ENCODE measurements around the gene CLEC2L. TPM values are rescaled to one million over a fixed set of nuclear protein-coding genes. Genes with fewer than 3 reads are reported as not detected.
A peak's percentile ranks its signal among the peaks of the same experiment; 100 is the strongest.

Gene CLEC2L
- total and polyA plus RNA-seq, 2 of the 4 experiments (the other 2 are of a cell fraction) = not detected

- Histone ChIP-seq H3K18ac (ENCODE audit: low read depth, low read length) (no peak overlapping the region), H4K20me1 (ENCODE audit: insufficient read depth, low read length) (peaks cover 9% of the 10 kb centered on the region; the same call in 1 of the 2 replicates), H4K5ac (ENCODE audit: low read depth, low read length) (no peak overlapping the region), H3K79me1 (ENCODE audit: low read depth in 1 of 2, low read length in 2 of 2) (peaks cover 0 to 39% of the 10 kb centered on the region in 2 experiments; a peak in 3 of 4 replicates), H3K27ac (ENCODE audit: insufficient read depth, low read length) (no peak overlapping the region), H2AK5ac (ENCODE audit: low read depth, low read length) (no peak overlapping the region), H2BK5ac (ENCODE audit: low read depth, low read length, poor library complexity, severe bottlenecking) (no peak overlapping the region), H3K4ac (ENCODE audit: low read depth, low read length) (no peak overlapping the region), H2BK120ac (ENCODE audit: low read depth, low read length) (no peak overlapping the region), H4K8ac (ENCODE audit: low read depth in 2 of 2, low read length in 2 of 2) (no peak overlapping the region), H2BK15ac (ENCODE audit: low read depth, low read length) (no peak overlapping the region), H3K9ac (ENCODE audit: low read depth, low read length) (no peak overlapping the region), H2AFZ (replicated peaks; ENCODE audit: low read length, poor library complexity) (peak overlapping the region; percentile 45), H3K36me3 (ENCODE audit: control insufficient read depth, insufficient read depth, low read length) (peaks cover 84% of the 10 kb centered on the region), H3K27me3 (ENCODE audit: control insufficient read depth, insufficient read depth, low read length) (no peaks in the 10 kb centered on the region), H3K4me2 (ENCODE audit: low read depth, low read length) (no peak overlapping the region), H2AK9ac (replicated peaks; ENCODE audit: low read depth, low read length, poor library complexity) (no peak overlapping the region), H3K4me1 (ENCODE audit: control insufficient read depth, insufficient read depth, low read length) (no peaks in the 10 kb centered on the region), H3K9me3 (ENCODE audit: control insufficient read depth, insufficient read depth, low read length) (no peaks in the 10 kb centered on the region), H3K9me1 (ENCODE audit: insufficient read depth, low read length) (peaks cover 3% of the 10 kb centered on the region; the same call in 1 of the 2 replicates), H4K91ac (ENCODE audit: insufficient read depth, low read depth, low read length) (no peak overlapping the region), H3K14ac (replicated peaks; ENCODE audit: low read depth, low read length) (no peak overlapping the region), H3K23ac (ENCODE audit: low read depth, low read length) (no peak overlapping the region), H3K56ac (ENCODE audit: extremely low read depth, insufficient read depth, low read length) (no peak overlapping the region), H2BK20ac (ENCODE audit: low read depth, low read length) (no peak overlapping the region), H3K4me3 (ENCODE audit: insufficient read depth, low read depth, low read length) (no peak overlapping the region)
- TF ChIP-seq USF2 (IDR thresholded peaks at IDR 0.05; ENCODE audit: low read depth, low read length) = no peak
- no peak for TF ChIP-seq CEBPB (IDR thresholded peaks at IDR 0.05; ENCODE audit: low read depth, low read length)
- TF ChIP-seq SMC3 (IDR thresholded peaks at IDR 0.05; ENCODE audit: low read depth, low read length) = no peak
- no peak for TF ChIP-seq NFE2L2 (IDR thresholded peaks at IDR 0.05; ENCODE audit: low read depth, low read length)
- TF ChIP-seq ELK1 (IDR thresholded peaks at IDR 0.05; ENCODE audit: borderline replicate concordance, low read depth, low read length) = no peak
- no peak for TF ChIP-seq FOS (IDR thresholded peaks at IDR 0.05; ENCODE audit: low read depth, low read length)
- no peak for TF ChIP-seq RFX5 (IDR thresholded peaks at IDR 0.05; ENCODE audit: low read depth, low read length)
- no peak for TF ChIP-seq CHD1 (IDR thresholded peaks at IDR 0.05; ENCODE audit: low read depth, low read length)
- TF ChIP-seq MAZ (IDR thresholded peaks at IDR 0.05; ENCODE audit: borderline replicate concordance, low read depth, low read length) = no peak
- TF ChIP-seq MAFK (IDR thresholded peaks at IDR 0.05; ENCODE audit: low read depth, low read length) = no peak
- TF ChIP-seq CTCF (conservative IDR thresholded peaks at IDR 0.05; ENCODE audit: low read depth, low read length) = no peak
- TF ChIP-seq MXI1 (IDR thresholded peaks at IDR 0.05; ENCODE audit: borderline replicate concordance, low read depth, low read length) = no peak
- no peak for TF ChIP-seq RAD21 (IDR thresholded peaks at IDR 0.05; ENCODE audit: low read length)
- no peak for TF ChIP-seq POLR2A (IDR thresholded peaks at IDR 0.05; ENCODE audit: low read depth, low read length)
- no peak for TF ChIP-seq RCOR1 (IDR thresholded peaks at IDR 0.05; ENCODE audit: insufficient replicate concordance, low read length)
- TF ChIP-seq BHLHE40 (IDR thresholded peaks at IDR 0.05; ENCODE audit: low read depth, low read length) = no peak
- BruUV-seq (replicated peaks) = no TSS peak
- CTCF ChIA-PET = no interaction called here
- DNase-seq (no peak), ATAC-seq (ENCODE audit: low read depth) (no peak)
- dilution Hi-C loops (cut with HindIII; ENCODE audit: low sequenced_read_pairs, unreplicated experiment) = no loop called here
- in situ Hi-C loops (cut with MboI; ENCODE audit: low sequenced_read_pairs) = no loop called here
- 95% methylated on average over 26 of the region's 38 CpGs; no CpG with 5 or more reads in 1 of the 2 experiments for WGBS, 2 experiments (ENCODE audit: extremely low coverage in 2 of 2, insufficient read length in 1 of 2)
- POLR2A ChIA-PET (ENCODE audit: unreplicated experiment) = no interaction called here
- intact Hi-C loops (cut with micrococcal nuclease) = loop anchor here (5.0 kb wide), 1 partner anchor 71 kb away; no protein-coding TSS in a partner anchor
These were observed 49.4 kb downstream of the CLEC2L start for GRCh38 chr7:139572704-139573385.

All from IMR-90 (cell line).